ENCODE results near the gene RGS12.

The RGS12 gene

DNA sequence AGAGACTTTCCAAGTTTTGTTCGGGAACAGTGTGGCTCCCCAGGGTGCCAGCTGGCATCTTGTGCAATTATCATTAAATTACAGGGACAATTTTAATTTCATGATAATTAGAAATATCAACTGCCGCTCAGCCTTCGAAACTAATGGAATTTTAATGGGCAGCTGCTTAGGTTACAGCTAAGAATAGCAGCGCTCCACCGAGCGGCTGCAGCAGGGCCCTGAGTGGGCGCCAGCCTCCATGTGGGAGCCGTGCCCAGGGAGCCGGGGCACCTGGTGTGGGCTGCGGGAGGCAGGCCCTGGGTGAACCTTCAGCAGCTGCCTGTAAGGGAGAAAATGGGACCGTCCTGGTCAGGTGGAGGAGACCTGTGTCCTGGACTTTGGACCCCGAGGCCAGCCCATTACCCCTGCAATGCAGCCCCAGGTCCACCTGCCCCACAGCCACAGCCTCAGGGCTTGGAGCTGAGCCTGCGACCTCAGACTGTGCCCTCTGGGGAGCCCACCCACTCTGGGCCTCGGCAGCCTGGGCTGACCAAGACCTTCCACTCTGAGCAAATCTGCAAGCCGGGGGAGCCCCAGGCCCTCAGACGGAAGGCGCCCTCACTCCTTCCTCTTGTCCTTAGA lies 22.7 kb upstream of the RGS12 start:
- Histone ChIP-seq H3K9ac (ENCODE audit: low read length) (no peak overlapping the region), H3K9me3 (ENCODE audit: low read length) (no peaks in the 10 kb centered on the region), H3K36me3 (ENCODE audit: insufficient read depth, low read length) (no peaks in the 10 kb centered on the region), H3K27ac (ENCODE audit: low read depth, low read length) (no peak overlapping the region), H3K27me3 (ENCODE audit: control insufficient read depth in 1 of 2, insufficient read depth in 2 of 2, low read length in 2 of 2) (no peaks in the 10 kb centered on the region), H3K4me3 (ENCODE audit: low read depth in 1 of 2, low read length in 2 of 2) (no peak overlapping the region), H3K4me1 (ENCODE audit: insufficient read depth, low read length) (peaks cover 7% of the 10 kb centered on the region)

DNA sequence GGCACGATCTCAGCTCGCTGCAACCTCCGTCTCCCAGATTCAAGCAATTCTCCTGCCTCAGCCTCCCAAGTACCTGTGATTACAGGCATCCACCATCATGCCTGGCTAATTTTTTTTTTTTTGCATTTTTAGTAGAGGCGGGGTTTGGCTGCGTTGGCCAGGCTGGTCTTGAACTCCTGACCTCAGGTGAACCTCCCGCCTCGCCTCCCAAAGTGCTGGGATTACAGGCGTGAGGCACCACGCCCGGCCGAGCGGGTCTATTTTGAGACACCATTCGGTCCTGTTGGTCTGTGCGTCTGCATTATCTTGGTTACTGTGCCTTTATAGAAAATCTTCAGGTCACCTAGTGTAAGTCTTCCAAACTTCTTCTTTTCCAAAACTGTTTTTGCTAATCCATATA lies 21.7 kb upstream of the RGS12 start:
- H3K9me3 ChIP-seq (ENCODE audit: low read length) = no peaks in the 10 kb centered on the region
- H3K27ac ChIP-seq (ENCODE audit: low read depth, low read length) = no peak overlapping the region
- no peaks in the 10 kb centered on the region for H3K27me3 ChIP-seq (ENCODE audit: control insufficient read depth in 1 of 2, insufficient read depth in 2 of 2, low read length in 2 of 2)
- no peaks in the 10 kb centered on the region for H3K36me3 ChIP-seq (ENCODE audit: insufficient read depth, low read length)
- H3K9ac ChIP-seq (ENCODE audit: low read length) = no peak overlapping the region
- no peak overlapping the region for H3K4me3 ChIP-seq (ENCODE audit: low read depth in 1 of 2, low read length in 2 of 2)
- peaks cover 7% of the 10 kb centered on the region for H3K4me1 ChIP-seq (ENCODE audit: insufficient read depth, low read length)

DNA sequence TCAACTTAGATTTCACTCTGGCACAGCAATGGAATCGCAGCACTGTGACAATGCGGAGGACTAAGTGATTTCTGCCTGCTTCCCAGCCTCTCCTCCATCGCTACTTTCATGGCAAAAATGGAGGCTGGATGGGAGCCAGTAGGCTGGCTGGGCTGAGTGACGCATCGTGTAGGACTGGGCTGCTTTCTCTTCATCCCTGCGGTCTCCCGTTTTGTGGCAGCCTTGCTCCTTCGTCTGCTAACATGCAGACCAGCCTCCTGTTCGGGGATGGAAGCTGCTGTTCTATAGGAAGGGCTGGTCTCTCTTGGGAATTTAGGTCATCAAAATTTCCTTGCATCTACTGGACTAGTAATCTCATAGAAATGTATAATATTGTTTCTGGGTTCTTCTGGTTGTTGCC lies 15.8 kb upstream of the RGS12 start:
- Histone ChIP-seq H3K4me3 (ENCODE audit: low read depth in 1 of 2, low read length in 2 of 2) (no peak overlapping the region), H3K9ac (ENCODE audit: low read length) (no peak overlapping the region), H3K27me3 (ENCODE audit: control insufficient read depth in 1 of 2, insufficient read depth in 2 of 2, low read length in 2 of 2) (no peaks in the 10 kb centered on the region), H3K9me3 (ENCODE audit: low read length) (no peaks in the 10 kb centered on the region), H3K4me1 (ENCODE audit: insufficient read depth, low read length) (no peaks in the 10 kb centered on the region), H3K36me3 (ENCODE audit: insufficient read depth, low read length) (no peaks in the 10 kb centered on the region), H3K27ac (ENCODE audit: low read depth, low read length) (no peak overlapping the region)

DNA sequence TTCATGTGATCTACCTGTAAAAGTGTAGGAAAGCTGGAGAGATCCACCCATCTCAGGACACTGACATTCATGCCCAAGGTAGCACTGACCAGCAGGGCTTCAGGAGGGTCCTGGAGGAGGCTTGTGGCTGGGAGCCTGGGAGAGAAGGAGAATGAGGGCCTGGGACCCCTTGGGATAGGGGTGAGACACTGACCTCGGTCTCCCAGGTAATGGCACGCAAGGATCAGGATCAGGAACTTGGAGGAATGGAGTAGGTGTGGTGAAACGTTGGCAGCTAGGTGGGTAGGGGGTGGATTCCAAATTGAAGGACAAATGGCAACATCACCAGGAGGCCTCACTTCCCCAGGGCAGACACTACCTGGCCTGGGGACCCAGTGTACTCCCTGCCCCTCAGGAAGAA lies 12.4 kb upstream of the RGS12 start:
- H3K27ac ChIP-seq (ENCODE audit: low read depth, low read length) = no peak overlapping the region
- no peak overlapping the region for H3K4me3 ChIP-seq (ENCODE audit: low read depth in 1 of 2, low read length in 2 of 2)

DNA sequence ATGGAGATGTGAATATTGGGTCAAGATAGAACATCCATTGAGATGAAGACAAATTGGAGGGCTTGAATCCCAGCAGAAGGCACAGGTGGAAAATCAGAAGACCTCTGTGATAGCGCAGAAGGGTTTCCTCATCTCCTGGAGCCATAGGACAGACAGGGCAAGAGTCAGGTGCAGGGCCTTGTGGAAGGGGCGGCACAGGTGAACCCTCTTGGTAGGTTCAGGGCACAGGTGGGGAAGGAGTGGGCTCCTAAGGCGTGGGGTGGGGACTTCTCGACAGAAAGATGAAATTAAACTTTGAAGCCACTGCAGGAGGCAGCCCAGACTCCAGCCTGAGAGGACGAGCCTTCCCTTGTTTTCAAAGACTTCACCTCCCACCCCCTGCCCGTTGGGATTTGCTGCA lies 9.3 kb upstream of the RGS12 start:
- Histone ChIP-seq H3K4me3 (ENCODE audit: low read depth in 1 of 2, low read length in 2 of 2) (no peak overlapping the region), H3K9me3 (ENCODE audit: low read length) (no peaks in the 10 kb centered on the region), H3K27me3 (ENCODE audit: control insufficient read depth in 1 of 2, insufficient read depth in 2 of 2, low read length in 2 of 2) (peaks cover 0 to 27% of the 10 kb centered on the region in 2 donors), H3K9ac (ENCODE audit: low read length) (no peak overlapping the region), H3K36me3 (ENCODE audit: insufficient read depth, low read length) (no peaks in the 10 kb centered on the region), H3K4me1 (ENCODE audit: insufficient read depth, low read length) (no peaks in the 10 kb centered on the region), H3K27ac (ENCODE audit: low read depth, low read length) (no peak overlapping the region)

More for the DNA sequence above, 12.4 kb upstream of the RGS12 start:
- Histone ChIP-seq H3K36me3 (ENCODE audit: insufficient read depth, low read length) (no peaks in the 10 kb centered on the region), H3K4me1 (ENCODE audit: insufficient read depth, low read length) (no peaks in the 10 kb centered on the region), H3K9me3 (ENCODE audit: low read length) (no peaks in the 10 kb centered on the region), H3K9ac (ENCODE audit: low read length) (no peak overlapping the region), H3K27me3 (ENCODE audit: control insufficient read depth in 1 of 2, insufficient read depth in 2 of 2, low read length in 2 of 2) (peaks cover 0 to 2% of the 10 kb centered on the region in 2 donors)

DNA sequence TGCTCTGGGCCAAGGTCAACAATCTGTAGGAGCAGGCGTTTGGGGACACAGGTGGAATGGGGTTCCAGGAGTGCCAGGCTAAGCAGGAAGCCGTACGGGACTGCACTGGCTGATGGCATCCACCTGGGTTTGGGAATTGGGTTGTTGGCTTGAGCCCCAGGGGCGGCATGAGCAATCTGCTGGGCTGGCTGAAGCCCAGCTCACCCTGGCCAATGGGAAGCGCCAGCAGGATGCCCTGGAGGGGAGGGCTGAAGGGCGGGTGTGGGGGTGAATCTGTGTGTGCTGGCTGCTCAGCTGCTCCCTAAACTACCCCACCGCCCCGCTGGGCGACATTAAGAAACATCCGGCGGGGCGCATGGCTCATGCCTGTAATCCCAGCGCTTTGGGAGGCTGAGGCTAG lies 8.9 kb upstream of the RGS12 start:
- no peaks in the 10 kb centered on the region for H3K9me3 ChIP-seq (ENCODE audit: low read length)
- peaks cover 0 to 27% of the 10 kb centered on the region in 2 donors for H3K27me3 ChIP-seq (ENCODE audit: control insufficient read depth in 1 of 2, insufficient read depth in 2 of 2, low read length in 2 of 2)
- H3K4me1 ChIP-seq (ENCODE audit: insufficient read depth, low read length) = no peaks in the 10 kb centered on the region
- H3K27ac ChIP-seq (ENCODE audit: low read depth, low read length) = no peak overlapping the region
- H3K4me3 ChIP-seq (ENCODE audit: low read depth in 1 of 2, low read length in 2 of 2) = no peak overlapping the region
- no peak overlapping the region for H3K9ac ChIP-seq (ENCODE audit: low read length)
- no peaks in the 10 kb centered on the region for H3K36me3 ChIP-seq (ENCODE audit: insufficient read depth, low read length)

DNA sequence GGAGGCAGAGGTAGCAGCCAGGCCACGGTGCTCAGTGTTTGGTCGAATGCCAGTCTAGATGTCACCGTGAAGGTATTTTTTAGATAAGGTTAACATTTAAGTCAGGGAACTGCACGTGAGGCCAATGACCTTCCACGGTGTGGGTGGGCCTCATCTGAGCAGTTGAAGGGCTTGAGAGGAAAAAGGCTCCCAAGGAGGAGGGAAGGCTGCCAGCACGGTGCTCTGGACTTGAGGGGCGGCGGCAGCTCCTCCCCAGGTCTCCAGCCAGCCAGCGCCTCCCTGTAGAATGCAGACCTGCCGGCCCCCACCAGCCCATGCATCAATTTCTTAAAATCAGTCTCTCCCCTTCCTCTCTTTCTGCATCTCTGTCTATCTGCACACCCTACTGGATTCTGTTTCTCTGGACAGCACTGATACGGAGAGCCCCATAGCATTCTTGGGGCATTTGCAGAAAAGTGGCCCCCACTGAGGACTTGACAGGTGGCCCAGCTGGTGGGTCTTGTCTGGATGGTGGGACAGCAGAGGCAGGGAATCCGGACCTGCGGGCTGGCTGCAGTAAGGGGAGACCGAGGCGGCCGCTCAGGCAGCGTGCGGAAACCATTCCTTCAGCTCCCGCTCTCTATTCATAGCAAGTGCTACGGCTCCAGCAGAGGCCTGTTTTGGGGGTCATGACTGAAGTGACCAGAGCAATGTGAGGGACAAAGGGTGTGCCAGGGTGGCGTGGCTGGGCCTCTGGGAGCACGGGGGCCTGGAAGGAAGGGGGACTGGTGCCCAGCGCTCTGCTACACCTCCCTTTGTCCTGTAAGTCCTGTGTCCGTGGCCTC lies 7.9 kb upstream of the RGS12 start:
- H3K4me3 ChIP-seq (ENCODE audit: low read depth in 1 of 2, low read length in 2 of 2) = no peak overlapping the region
- peaks cover 0 to 27% of the 10 kb centered on the region in 2 donors for H3K27me3 ChIP-seq (ENCODE audit: control insufficient read depth in 1 of 2, insufficient read depth in 2 of 2, low read length in 2 of 2)
- H3K9me3 ChIP-seq (ENCODE audit: low read length) = no peaks in the 10 kb centered on the region
- no peaks in the 10 kb centered on the region for H3K36me3 ChIP-seq (ENCODE audit: insufficient read depth, low read length)
- no peak overlapping the region for H3K27ac ChIP-seq (ENCODE audit: low read depth, low read length)
- no peak overlapping the region for H3K9ac ChIP-seq (ENCODE audit: low read length)
- H3K4me1 ChIP-seq (ENCODE audit: insufficient read depth, low read length) = no peaks in the 10 kb centered on the region

DNA sequence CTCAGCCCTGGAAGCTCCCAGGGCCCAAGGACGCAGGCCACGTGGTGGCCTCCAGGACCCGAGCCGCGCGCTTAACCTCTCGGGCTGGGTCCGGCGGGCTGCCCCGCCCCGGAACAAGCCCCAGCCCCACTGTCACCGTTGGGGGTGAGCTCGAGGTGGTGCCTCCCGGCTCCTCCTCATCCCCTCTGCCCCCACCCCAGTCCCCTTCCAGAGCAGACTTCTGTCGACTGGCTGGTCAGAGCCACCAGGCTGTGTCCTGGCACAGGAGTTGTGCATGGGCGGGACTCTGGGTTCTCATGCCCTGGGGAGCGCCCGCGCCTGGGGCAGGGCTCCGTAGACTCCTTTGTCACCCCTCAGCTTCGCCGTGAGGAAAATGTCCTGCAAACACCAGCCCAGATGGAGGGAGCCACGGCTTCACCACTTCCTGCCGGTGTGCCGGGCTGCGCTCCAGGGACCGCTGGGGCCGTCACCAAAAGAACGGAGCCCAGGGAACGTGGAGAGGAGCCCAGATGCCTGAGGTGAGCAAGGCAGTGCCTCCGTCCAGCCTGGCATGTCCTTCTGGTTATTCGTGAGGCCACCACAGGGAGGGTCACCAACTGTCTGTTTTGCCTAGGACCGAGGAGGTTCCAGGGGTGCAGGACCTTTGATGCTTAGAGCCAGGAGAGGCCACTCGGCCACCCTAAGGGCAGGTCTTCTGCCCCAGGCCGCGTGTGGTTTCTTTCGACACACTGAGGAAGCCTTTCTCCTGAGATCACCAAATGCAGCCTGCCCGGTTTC lies 7.1 kb upstream of the RGS12 start:
- H3K9ac ChIP-seq (ENCODE audit: low read length) = no peak overlapping the region
- H3K4me1 ChIP-seq (ENCODE audit: insufficient read depth, low read length) = no peaks in the 10 kb centered on the region
- H3K27me3 ChIP-seq (ENCODE audit: control insufficient read depth in 1 of 2, insufficient read depth in 2 of 2, low read length in 2 of 2) = peaks cover 0 to 27% of the 10 kb centered on the region in 2 donors
- H3K27ac ChIP-seq (ENCODE audit: low read depth, low read length) = no peak overlapping the region
- no peak overlapping the region for H3K4me3 ChIP-seq (ENCODE audit: low read depth in 1 of 2, low read length in 2 of 2)
- H3K36me3 ChIP-seq (ENCODE audit: insufficient read depth, low read length) = no peaks in the 10 kb centered on the region
- no peaks in the 10 kb centered on the region for H3K9me3 ChIP-seq (ENCODE audit: low read length)

DNA sequence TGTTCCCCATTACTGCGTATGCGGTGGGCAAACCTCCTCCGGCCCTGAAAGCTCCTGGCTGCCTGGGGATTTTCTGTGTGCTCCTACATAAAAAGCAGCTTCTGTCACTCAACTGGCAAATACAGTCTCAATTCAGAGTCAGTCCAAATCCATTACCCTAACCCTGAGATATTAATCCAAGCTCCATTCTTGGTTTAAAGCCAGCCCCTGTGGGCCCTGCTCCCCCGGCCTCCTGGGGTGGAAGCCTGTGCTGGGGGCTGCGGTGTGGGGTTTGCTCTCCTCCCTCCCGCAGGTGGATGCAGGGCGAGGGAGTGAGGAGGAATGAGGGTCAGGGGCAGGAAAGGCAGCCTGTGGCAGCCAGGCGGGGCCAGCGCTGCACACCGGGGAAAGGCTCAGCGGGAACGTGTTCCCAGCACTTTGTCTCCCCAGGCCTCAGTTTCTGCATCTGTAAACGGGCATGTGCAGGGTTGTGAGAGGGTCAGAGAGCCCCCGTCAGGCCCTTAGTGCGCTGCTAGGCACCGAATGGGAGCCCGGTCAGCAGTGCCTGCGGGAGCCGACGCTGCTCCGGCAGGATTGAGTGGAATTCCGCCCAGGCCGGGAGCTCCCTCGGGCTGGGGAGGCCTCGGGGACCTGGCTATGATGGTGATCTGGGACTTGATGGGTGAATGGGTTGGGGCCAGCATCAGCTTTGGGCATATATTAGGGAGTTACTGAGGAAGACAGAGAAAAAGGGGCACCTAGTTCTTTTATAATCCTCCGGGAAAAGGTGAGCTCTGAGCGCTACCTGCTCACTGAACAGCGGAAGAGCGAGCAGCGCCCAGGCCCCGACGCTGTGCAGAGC lies 6.3 kb upstream of the RGS12 start:
- no peak overlapping the region for H3K9ac ChIP-seq (ENCODE audit: low read length)
- H3K9me3 ChIP-seq (ENCODE audit: low read length) = no peaks in the 10 kb centered on the region
- no peaks in the 10 kb centered on the region for H3K36me3 ChIP-seq (ENCODE audit: insufficient read depth, low read length)
- no peak overlapping the region for H3K4me3 ChIP-seq (ENCODE audit: low read depth in 1 of 2, low read length in 2 of 2)
- H3K27me3 ChIP-seq (ENCODE audit: control insufficient read depth in 1 of 2, insufficient read depth in 2 of 2, low read length in 2 of 2) = peaks cover 0 to 27% of the 10 kb centered on the region in 2 donors
- no peak overlapping the region for H3K27ac ChIP-seq (ENCODE audit: low read depth, low read length)
- peaks cover 8% of the 10 kb centered on the region for H3K4me1 ChIP-seq (ENCODE audit: insufficient read depth, low read length)

DNA sequence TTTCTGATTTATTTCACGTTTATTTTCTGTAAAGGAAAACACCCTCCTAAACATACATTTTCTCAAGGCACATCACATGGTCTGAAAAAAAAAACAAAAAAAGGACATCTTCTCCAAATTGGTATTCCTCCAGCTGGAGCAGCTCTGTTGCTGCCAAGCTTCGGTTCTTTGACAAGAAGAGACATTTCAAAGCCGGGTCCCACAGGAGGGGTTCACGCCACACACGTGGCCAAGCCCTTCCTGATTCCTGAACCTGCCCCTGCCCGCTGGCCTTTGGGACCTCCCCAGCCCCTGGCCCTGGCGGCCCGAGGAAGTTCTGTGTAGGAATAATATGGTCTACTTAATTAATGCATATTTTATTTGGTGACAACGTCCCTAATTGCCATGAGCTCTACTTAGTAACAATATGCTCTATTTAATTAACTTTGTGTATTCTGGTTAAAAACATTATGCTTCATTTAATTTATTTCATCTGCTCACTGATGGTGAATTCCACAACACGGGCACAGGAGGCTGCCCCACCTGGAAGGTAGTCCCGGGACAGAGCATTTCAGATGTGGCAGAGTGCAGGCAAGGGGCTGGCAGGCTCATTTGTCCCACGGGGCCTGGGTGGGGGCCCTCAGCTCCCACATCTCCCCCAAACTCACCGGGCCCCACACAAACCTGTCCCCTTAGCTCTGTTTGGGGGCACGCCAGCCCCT lies 5.4 kb upstream of the RGS12 start:
- Histone ChIP-seq H3K27me3 (ENCODE audit: control insufficient read depth in 1 of 2, insufficient read depth in 2 of 2, low read length in 2 of 2) (peaks cover 0 to 27% of the 10 kb centered on the region in 2 donors), H3K27ac (ENCODE audit: low read depth, low read length) (no peak overlapping the region), H3K4me3 (ENCODE audit: low read depth in 1 of 2, low read length in 2 of 2) (no peak overlapping the region), H3K36me3 (ENCODE audit: insufficient read depth, low read length) (no peaks in the 10 kb centered on the region), H3K9ac (ENCODE audit: low read length) (no peak overlapping the region), H3K9me3 (ENCODE audit: low read length) (no peaks in the 10 kb centered on the region), H3K4me1 (ENCODE audit: insufficient read depth, low read length) (peaks cover 10% of the 10 kb centered on the region)

All from muscle layer of colon (tissue), 2 donors.